Loucy (cell line): ENCODE measurements around the gene OR2D2.

ENCODE experiments used
- CTCF ChIP-seq: fragments of 200-600 bp; sonication (generic); conservative IDR thresholded peaks from 2 replicates; pipeline ENCODE4 v1.5.1; 2014; ENCODE audit warnings: mild to moderate bottlenecking, antibody characterized with exemption, low read length
- EZH2phosphoT487 ChIP-seq: fragments of 200-600 bp; IDR thresholded peaks from 2 replicates; pipeline ENCODE4 v1.6.1; 2018; ENCODE audit warnings: antibody characterized with exemption, mild to moderate bottlenecking, moderate library complexity, borderline replicate concordance

GRCh38 chr11:6928916-6929315 lies 36.6 kb upstream of the OR2D2 start:
- TF ChIP-seq CTCF (no peak), EZH2phosphoT487 (no peak)
